Left lobe of liver (tissue), 2 donors: ENCODE results near the gene RASA3. TPM values are rescaled to one million over a fixed set of nuclear protein-coding genes. Genes with fewer than 3 reads are reported as not detected.
"Not testable (repeated sequence)": the region's sequence is repeated elsewhere in the genome, so short reads cannot be mapped to it uniquely, and the experiment has no call there.

Experiments used
- ATAC-seq: fragments of 200-7000 bp; cut with Tn5 transposase; one replicate; pipeline ENCODE4 v1.9.1; 2020; ENCODE audit warnings: mild to moderate bottlenecking, moderate library complexity
- DNase-seq: peaks from one replicate; pipeline ENCODE4 v3.0.0-alpha.2; 2020; ENCODE audit warnings: low spot score
- total RNA-seq: library from RNA; stranded (reverse); gene quantifications from one replicate; pipeline ENCODE4 v1.2.1, GENCODE V29; 2021
- donor health status: DM: no; HTN: no; CAD: no; lungs with moderate emphysema.
- donor health status: DM: no; HTN: yes; CAD: no.

Gene RASA3
- total RNA-seq, 1 donor from 2014 or later: 4.5 TPM

DNA sequence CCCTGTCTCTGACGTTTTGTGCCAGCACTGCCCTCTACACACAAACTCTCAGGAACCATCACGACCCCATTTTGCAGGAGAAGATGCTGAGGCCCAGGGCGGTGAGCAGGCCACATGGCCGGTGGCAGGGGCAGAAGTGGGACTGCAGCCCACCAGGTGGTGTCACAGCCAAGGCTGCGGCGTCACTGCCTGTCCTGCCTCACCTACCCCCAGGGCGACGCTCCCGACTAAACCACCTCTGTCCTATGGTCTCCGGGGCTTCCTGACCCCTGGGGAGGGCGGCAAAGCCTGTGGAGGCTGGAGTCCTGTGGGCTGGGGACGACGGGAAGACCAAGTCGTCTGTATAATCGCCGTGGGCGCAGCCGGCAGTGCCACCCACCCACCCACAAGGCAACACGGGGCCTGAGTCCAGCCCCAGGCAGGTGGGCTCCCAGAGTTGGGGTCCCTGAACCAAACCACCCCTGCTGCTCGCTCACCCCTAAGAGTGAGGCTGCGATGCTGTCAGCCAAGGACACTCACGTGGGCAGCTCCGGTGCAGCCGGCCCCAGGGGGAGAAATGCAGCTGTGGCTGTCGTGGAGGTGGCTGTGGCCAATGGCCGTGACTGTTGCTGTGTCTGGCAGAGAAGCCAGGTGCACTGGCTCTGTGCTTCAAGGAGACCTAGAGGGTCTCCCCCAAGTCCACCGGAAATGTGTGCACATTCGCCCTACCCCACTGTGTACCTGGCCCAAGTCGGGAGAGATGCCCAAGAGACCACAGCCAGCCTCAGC lies 29.7 kb downstream of the RASA3 start:
- ATAC-seq: no peak
- no peak for DNase-seq

DNA sequence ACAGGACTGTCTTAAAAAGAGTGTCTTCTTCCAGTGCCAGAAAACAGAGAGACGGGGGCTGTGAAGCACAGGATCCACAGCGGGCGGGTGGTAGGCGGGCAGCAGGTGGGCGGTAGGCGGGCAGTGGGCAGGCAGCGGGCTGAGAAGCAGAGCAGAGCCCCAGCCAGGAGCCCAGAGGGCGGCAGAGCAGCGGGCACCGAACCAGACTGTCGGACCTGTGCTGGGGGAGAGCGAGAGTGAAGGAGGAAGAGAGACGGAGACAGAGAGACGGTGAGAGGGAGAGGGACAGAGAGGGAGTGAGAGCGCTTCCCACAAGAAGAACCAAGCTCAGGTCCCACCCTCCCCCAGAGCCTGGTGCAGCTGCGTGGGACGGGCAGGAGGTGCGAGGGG lies 30.3 kb downstream of the RASA3 start:
- DNase-seq (no peak), ATAC-seq (no peak)

DNA sequence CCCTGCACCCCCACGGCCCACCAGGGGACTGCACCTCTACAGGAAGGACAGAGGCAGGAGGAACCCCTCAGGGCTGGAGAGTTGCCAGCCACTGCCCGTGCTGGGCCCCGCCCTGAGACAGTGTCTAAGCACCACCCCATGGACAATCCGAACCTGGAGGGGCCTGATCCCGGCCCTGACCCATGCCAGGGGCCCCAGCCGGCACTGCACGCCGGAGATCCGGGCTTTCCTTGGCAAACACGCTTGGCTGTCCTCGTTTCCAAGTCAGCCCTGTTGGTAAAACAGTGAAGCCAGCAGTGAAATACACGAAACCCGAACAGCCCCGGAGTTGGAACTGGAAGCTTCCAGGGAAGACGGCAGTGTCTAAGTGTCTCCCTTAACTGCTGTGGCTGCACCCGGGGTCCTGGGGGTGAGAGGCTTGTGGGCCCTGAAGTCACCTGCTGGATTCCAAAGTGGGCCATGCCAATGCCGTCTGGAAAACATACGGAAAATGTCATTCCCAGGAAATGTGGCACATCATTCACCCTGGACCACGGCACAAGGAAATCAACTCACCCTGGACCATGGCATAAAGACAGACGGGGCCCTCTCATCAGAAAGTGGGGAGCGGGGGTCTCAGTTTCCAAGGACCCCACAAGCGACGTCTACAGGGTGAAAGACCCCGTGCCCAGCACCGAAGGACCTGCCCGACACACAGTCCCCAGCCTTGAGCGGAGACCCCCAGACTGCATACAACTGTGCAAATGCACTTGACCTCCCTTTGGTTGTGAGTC lies 30.9 kb downstream of the RASA3 start:
- ATAC-seq: no peak
- DNase-seq: no peak

- DNase-seq: no peak
- ATAC-seq: no peak
Measured at GRCh38 chr13:114100446-114101357, 31.7 kb downstream of the RASA3 start.

- peak; percentile 39 for ATAC-seq
Measured at GRCh38 chr13:114099918-114100445, 32.4 kb downstream of the RASA3 start.

GRCh38 chr13:114099191-114099590 lies 33.2 kb downstream of the RASA3 start:
- ATAC-seq: peak; percentile 31

More at GRCh38 chr13:114099918-114100445, 32.4 kb downstream of the RASA3 start:
- DNase-seq: no peak

GRCh38 chr13:114098689-114099056 lies 33.8 kb downstream of the RASA3 start:
- not testable (repeated sequence) for ATAC-seq, DNase-seq

More at GRCh38 chr13:114099191-114099590, 33.2 kb downstream of the RASA3 start:
- DNase-seq: no peak

- DNase-seq (no peak), ATAC-seq (no peak)
Measured at GRCh38 chr13:114097893-114098688, 34.3 kb downstream of the RASA3 start.

GRCh38 chr13:114097212-114097892 lies 35.1 kb downstream of the RASA3 start:
- DNase-seq (no peak), ATAC-seq (no peak)

- ATAC-seq: no peak
- no peak for DNase-seq
Measured at GRCh38 chr13:114096811-114097211, 35.6 kb downstream of the RASA3 start.

DNA sequence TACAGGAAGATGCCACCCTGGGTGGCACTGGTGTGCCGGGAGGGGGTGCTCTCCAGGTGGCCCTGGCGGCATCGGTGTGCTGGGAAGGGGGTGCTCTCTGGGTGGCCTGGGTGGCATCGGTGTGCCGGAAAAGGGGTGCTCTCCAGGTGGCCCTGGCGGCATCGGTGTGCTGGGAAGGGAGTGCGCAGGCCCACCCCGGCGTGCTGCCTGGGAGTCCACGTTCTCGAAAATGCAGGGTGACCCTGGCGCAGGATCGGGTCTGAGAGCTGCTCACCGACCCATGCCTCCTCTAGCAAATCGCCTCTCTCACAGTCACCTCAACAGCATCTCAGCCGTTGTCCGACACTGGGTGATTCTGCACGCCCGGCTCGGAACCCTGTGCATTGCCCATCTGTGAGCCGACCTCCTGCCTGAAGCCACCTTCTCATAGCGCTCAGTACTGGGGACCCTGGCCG lies 36.4 kb downstream of the RASA3 start:
- ATAC-seq (no peak), DNase-seq (no peak)

DNA sequence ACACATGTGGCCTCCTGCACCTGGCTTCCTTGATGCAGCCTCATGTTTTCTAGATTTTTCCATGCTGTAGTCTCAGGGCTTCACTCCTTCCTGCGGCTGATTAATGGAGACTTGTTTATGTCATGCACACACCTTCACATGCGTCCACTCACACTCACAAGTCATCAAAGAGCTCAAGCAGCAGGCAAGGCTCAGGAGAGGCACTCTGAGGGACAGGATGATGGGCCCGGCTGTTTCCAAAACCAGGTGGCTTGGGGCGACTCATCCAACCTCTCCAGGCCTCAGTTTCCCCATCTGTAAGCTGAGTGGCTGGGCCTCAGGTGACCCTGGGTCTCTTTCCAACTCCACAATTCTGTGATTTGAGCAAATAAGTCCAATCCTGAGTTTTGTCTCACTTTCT lies 36.9 kb downstream of the RASA3 start:
- ATAC-seq (no peak), DNase-seq (no peak)

GRCh38 chr13:114093118-114093517 lies 39.3 kb downstream of the RASA3 start:
- ATAC-seq (no peak), DNase-seq (no peak)

GRCh38 chr13:114092468-114092867 lies 40.0 kb downstream of the RASA3 start:
- DNase-seq: no peak
- peak; percentile 23 for ATAC-seq

GRCh38 chr13:114090476-114090875 lies 41.9 kb downstream of the RASA3 start:
- ATAC-seq (no peak), DNase-seq (no peak)

- no peak for ATAC-seq
Measured at GRCh38 chr13:114089751-114090400, 42.5 kb downstream of the RASA3 start.

DNA sequence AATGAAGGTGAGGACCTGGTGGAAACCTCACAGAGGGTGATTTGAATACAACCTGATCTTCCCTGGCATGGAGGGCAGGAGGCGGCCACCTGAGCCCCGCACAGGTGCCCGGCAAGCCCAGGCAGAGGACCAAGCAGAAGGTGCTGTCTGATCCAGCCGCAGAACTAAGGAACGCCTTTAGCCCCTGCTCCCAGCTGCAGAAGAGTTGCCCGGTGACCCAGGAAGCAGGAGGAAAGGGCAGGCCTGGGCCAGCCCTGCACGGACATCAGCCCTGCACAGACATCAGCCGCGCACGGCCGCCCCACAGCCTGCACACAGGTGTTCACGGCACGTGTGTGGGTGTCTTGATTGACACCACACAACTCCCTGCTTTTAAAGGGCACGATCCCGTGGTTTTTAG lies 43.1 kb downstream of the RASA3 start:
- ATAC-seq (no peak), DNase-seq (no peak)

More at GRCh38 chr13:114089751-114090400, 42.5 kb downstream of the RASA3 start:
- DNase-seq: no peak

- no peak for ATAC-seq
- DNase-seq: no peak
Measured at GRCh38 chr13:114088863-114089262, 43.6 kb downstream of the RASA3 start.

GRCh38 chr13:114088234-114088633 lies 44.2 kb downstream of the RASA3 start:
- DNase-seq (no peak), ATAC-seq (no peak)
